Thoracic aorta (tissue), 2 donors: ENCODE measurements around the gene SNPH. TPM values are rescaled to one million over a fixed set of nuclear protein-coding genes. Genes with fewer than 3 reads are reported as not detected.
"Not testable (repeated sequence)": the region's sequence is repeated elsewhere in the genome, so short reads cannot be mapped to it uniquely, and the experiment has no call there.

Source experiments
- ATAC-seq: fragments of 150-250 bp; one replicate; pipeline ENCODE4 v1.8.0; 2017; ENCODE audit warnings: low read depth; ENCODE audit not compliant: insufficient number of reproducible peaks, low FRiP score
- DNase-seq: peaks from one replicate; pipeline ENCODE4 v3.0.0-alpha.2; 2020; ENCODE audit warnings: low spot score
- H3K27ac ChIP-seq, 2 donors: fragments of 200-600 bp; sonication (generic); 1 replicate in 1 of 2; 2 replicates in 1 of 2; pipeline ENCODE4 v1.5.1; 2016; ENCODE audit warnings: mild to moderate bottlenecking in 2 of 2, moderate library complexity in 2 of 2
- H3K27me3 ChIP-seq: fragments of 200-600 bp; sonication (generic); replicated peaks from 2 replicates; pipeline ENCODE4 v1.6.0; 2016; ENCODE audit warnings: mild to moderate bottlenecking; ENCODE audit not compliant: insufficient read depth
- H3K36me3 ChIP-seq: fragments of 200-600 bp; sonication (generic); one replicate; pipeline ENCODE4 v1.5.1; 2016
- H3K4me1 ChIP-seq, 2 donors: fragments of 200-600 bp; sonication (generic); 1 replicate in 1 of 2; 2 replicates in 1 of 2; pipeline versions ENCODE4 v1.5.1 to v1.6.0; 2016; ENCODE audit warnings: low read depth in 2 of 2, mild to moderate bottlenecking in 1 of 2; ENCODE audit not compliant: control insufficient read depth in 1 of 2
- H3K4me3 ChIP-seq: fragments of 200-600 bp; sonication (generic); 2 replicates; pipeline ENCODE4 v1.5.1; 2016; ENCODE audit warnings: mild to moderate bottlenecking
- H3K9me3 ChIP-seq: fragments of 200-600 bp; sonication (generic); 2 replicates; pipeline ENCODE4 v1.5.1; 2016
- total RNA-seq, 2 donors: library from RNA; depleted of rRNA; stranded (reverse); fragments of >200 nt; gene quantifications; one replicate each; pipeline versions ENCODE4 v1.1.0 to v1.2.3, GENCODE V29; 2016
- TF ChIP-seq, protein P1 (sequence below): fragments of 200-600 bp; sonication (generic); IDR thresholded peaks from one replicate; pipeline ENCODE4 v1.5.1; 2019; ENCODE audit warnings: antibody characterized with exemption

The SNPH gene
- total RNA-seq, 2 donors from 2014 or later, result 13.4 to 14.6 TPM

DNA sequence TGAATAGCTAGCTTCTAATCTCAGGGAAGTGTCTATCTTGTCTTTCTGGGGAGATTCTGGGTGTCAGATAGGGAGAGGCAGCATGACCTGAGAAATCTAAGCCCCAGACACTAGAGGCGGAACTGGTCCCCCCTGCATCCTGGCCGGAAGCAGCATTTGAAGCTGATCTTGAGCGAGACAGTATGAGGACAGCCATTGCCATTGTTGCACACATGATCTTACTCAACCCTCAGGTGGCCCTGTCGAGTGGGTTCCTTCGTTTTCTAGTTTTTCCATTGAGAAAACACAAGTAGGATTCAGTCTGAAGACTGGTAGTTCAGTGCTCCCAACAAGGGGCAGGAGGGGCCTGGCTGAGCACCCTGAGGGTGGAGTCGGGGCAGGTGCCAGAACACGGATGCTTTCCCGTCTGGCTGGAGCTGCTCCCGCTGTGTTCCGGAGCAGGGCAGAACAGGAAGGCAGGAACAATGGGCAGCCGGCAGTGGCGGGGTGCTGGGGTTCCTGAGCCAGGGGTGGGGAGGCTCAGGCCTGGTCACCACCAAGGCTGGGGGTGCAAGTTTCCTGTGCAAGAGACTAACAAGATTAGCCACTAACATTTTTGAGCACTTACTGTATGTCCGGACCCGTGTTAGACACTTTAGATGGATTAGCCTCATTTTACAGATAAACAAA lies 70.7 kb downstream of the SNPH start:
- DNase-seq (no peak), ATAC-seq (no peak)
- Histone ChIP-seq H3K4me1 (peaks cover 5 to 12% of the 10 kb centered on the region in 2 donors), H3K36me3 (no peaks in the 10 kb centered on the region), H3K9me3 (no peaks in the 10 kb centered on the region), H3K4me3 (peak overlapping the region; percentile 48), H3K27ac (peak overlapping the region in 1 of 2 donors; percentile 22), H3K27me3 (no peaks in the 10 kb centered on the region)
- TF ChIP-seq, protein P1, sequence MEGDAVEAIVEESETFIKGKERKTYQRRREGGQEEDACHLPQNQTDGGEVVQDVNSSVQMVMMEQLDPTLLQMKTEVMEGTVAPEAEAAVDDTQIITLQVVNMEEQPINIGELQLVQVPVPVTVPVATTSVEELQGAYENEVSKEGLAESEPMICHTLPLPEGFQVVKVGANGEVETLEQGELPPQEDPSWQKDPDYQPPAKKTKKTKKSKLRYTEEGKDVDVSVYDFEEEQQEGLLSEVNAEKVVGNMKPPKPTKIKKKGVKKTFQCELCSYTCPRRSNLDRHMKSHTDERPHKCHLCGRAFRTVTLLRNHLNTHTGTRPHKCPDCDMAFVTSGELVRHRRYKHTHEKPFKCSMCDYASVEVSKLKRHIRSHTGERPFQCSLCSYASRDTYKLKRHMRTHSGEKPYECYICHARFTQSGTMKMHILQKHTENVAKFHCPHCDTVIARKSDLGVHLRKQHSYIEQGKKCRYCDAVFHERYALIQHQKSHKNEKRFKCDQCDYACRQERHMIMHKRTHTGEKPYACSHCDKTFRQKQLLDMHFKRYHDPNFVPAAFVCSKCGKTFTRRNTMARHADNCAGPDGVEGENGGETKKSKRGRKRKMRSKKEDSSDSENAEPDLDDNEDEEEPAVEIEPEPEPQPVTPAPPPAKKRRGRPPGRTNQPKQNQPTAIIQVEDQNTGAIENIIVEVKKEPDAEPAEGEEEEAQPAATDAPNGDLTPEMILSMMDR, result no peak

DNA sequence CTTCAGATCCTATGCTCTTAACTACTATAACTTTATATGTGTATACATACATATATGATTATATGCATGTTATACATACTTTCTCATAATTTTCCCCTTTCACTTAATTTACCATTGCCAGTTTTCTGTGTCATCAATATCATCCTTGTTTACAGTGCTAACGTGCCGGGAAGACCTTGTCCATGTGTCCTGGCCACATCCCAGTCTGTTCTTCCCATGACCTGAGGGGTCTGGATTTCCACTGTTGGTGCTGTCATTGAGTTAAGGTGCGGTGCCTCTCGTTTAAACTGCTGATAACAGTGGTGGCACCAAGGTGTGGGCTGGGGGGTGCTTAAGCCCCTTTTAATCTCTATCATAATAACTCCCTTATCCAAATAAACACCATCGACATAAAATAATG lies 71.3 kb downstream of the SNPH start:
- Histone ChIP-seq H3K36me3 (no peaks in the 10 kb centered on the region), H3K27me3 (no peaks in the 10 kb centered on the region), H3K4me1 (peaks cover 5 to 12% of the 10 kb centered on the region in 2 donors), H3K9me3 (no peaks in the 10 kb centered on the region), H3K4me3 (no peak overlapping the region), H3K27ac (no peak overlapping the region)
- no peak for ATAC-seq
- no peak for DNase-seq
- TF ChIP-seq, protein P1, result no peak

DNA sequence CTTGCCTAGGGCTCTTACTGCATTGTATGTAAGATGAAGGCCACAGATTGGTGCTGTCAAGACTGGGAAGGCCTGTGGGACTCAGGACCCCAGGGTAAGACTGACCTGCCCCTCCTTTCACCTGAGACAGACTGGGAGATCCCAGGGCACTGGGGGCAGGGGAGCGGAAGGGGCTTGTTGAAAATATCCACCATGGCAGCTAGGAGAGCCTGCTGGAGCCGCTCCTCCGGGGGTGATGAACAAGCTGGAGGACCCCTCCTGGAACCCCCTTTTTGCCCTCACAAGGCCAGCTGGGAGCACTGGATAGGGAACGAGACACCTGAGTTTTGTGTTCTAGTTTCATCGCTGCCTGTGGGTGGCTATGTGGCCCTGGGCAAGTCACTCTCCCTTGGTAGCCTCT lies 72.0 kb downstream of the SNPH start:
- peaks cover 5 to 12% of the 10 kb centered on the region in 2 donors for H3K4me1 ChIP-seq
- no peak overlapping the region for H3K4me3 ChIP-seq
- ATAC-seq (no peak), DNase-seq (no peak)
- no peaks in the 10 kb centered on the region for H3K36me3 ChIP-seq
- H3K9me3 ChIP-seq, result no peaks in the 10 kb centered on the region
- no peak overlapping the region for H3K27ac ChIP-seq
- TF ChIP-seq, protein P1, result no peak
- no peaks in the 10 kb centered on the region for H3K27me3 ChIP-seq

DNA sequence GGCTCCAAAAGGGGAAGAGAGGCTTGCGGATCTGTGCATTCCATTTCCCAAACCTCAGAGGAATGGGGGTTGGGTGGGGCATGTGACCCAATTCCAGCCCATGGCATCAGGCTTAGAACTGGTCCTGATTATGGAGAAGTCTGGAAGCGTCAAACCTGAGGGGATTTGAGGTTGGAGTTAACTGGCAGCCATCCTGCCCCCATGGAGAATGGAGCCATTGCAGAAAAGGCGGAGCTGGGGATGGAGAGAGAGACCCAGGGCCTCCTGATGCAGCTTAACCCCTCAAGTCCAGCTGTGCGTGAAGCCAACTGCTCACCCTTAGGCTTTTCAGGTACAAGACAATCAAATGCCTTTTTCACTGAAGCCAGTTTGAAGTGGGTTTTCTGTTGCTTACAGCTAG lies 72.7 kb downstream of the SNPH start:
- Histone ChIP-seq H3K27ac (no peak overlapping the region), H3K36me3 (no peaks in the 10 kb centered on the region), H3K9me3 (no peaks in the 10 kb centered on the region), H3K27me3 (no peaks in the 10 kb centered on the region), H3K4me3 (no peak overlapping the region), H3K4me1 (peaks cover 5 to 12% of the 10 kb centered on the region in 2 donors)
- ATAC-seq (no peak), DNase-seq (no peak)
- TF ChIP-seq, protein P1, result no peak

DNA sequence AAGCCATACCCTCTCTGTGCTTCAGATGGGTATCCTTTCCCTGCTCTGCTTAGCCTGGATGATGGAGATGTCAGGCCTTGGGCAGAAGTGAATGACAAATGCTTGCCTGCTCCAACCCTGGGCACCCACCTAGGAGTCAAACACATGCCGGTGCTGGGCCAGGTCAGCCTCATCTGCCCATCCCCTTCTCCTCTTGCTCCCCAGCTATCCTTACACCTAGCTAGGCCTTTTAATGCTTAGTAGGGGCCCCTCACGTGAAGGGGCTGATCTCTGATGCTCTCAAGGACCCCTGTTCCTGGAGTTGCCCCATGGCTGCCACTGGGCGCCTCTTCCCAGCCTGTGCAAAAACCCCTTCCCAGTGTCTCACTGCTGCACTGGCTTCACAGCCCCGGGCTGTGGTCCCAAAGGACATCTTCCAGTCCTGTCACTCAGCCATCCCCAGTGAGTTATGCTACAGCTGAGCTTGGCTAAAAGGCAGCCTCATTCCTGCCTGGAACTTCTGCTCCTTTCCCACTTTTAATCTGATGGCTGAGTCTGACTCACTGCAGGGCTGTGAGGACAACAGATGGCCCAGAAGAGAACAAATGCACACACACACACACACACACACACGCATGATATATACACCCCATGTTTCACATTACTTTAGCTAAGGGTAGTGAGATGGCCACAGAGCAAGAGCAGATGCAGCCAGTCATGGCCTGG lies 75.6 kb downstream of the SNPH start:
- Histone ChIP-seq H3K27me3 (no peaks in the 10 kb centered on the region), H3K36me3 (no peaks in the 10 kb centered on the region), H3K9me3 (no peaks in the 10 kb centered on the region), H3K27ac (no peak overlapping the region), H3K4me1 (peaks cover 3 to 8% of the 10 kb centered on the region in 2 donors), H3K4me3 (no peak overlapping the region)
- TF ChIP-seq, protein P1, result no peak
- ATAC-seq (no peak), DNase-seq (no peak)

DNA sequence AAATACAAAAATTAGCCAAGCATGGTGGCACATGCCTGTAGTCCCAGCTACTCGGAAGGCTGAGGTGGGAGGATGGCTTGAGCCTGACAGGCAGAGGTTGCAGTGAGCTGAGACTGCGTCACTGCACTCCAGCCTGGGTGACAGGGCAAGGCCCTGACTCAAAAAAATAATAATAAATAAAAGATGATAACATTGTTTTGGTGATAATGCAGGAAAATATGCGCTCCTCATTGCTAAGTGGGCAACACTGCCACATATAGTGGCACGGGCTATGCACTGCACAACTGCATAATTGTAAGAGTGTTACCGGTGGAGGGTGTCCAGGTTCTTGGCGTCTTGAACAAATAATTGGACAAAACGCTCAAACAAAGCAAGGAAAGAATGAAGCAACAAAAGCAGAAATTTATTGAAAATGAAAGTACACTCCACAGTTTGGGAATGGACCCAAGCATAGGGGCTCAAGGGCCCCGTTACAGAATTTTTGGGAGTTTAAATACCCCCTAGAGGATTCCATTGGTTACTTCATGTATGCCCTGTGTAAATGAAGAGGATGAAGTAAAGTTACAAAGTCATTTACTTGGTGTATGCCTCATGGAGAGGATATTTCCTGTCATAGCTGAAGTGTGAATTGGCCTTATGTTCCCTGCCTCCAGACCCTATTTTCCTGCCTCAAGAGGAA lies 77.5 kb downstream of the SNPH start:
- not testable (repeated sequence) for H3K4me1 ChIP-seq, H3K27ac ChIP-seq, ATAC-seq

More for the DNA sequence above, 77.5 kb downstream of the SNPH start:
- H3K27me3 ChIP-seq, H3K36me3 ChIP-seq, H3K4me3 ChIP-seq, DNase-seq, H3K9me3 ChIP-seq: not testable (repeated sequence)
